ENCODE results near the gene SPRED2.

The SPRED2 gene

GRCh38 chr2:65264821-65265670, 167.4 kb downstream of the SPRED2 start:
- DNase-seq: no peak

GRCh38 chr2:65263986-65264385, 168.4 kb downstream of the SPRED2 start:
- no peak for DNase-seq

- DNase-seq: no peak
Measured at GRCh38 chr2:65263262-65263661, 169.1 kb downstream of the SPRED2 start.

- DNase-seq: no peak
Measured at GRCh38 chr2:65261676-65262075, 170.7 kb downstream of the SPRED2 start.
